Middle frontal gyrus (tissue), 1 donor: ENCODE measurements around the gene ATP6V0A1.

Source experiments
- DNase-seq: peaks from one replicate; pipeline ENCODE4 v3.0.0-alpha.2; 2015; ENCODE audit warnings: low spot score; ENCODE audit errors: extremely low spot score

The ATP6V0A1 gene

DNA sequence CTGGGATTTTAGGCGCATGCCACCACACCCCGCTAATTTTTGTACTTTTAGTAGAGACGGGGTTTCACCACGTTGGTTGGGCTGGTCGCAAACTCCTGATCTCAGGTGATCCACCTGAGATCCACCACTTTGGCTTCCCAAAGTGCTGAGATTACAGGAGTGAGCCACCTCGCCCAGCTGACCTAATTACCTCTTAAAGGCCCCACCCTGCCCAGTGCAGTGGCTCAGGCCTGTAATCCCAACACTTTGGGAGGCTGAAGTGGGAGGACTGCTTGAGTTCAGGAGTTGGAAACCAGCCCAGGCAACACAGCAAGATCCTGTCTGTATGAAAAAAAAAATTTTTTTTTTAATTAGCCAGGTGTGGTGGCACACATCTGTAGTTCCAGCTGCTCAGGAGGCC, 100.4 kb downstream of the ATP6V0A1 start:
- DNase-seq: no peak

DNA sequence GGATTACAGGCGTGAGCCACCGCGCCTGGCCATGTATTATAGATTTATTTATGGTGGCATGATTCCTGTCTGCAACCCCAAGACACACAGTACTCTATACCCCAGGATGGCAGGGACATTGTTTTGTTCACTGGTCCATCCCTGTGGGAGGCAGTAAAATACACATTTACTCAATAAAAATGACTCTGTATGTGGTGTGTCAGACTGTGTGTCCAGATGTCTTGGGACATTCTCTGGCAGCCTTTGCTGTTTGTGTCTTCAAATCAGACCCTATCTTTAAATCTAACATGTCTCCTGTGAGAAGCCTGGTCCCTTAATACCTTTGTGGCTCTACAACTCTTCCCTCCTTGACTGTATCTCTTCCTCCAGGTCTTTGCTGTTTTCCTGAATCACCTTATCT, 101.6 kb downstream of the ATP6V0A1 start:
- no peak for DNase-seq

DNA sequence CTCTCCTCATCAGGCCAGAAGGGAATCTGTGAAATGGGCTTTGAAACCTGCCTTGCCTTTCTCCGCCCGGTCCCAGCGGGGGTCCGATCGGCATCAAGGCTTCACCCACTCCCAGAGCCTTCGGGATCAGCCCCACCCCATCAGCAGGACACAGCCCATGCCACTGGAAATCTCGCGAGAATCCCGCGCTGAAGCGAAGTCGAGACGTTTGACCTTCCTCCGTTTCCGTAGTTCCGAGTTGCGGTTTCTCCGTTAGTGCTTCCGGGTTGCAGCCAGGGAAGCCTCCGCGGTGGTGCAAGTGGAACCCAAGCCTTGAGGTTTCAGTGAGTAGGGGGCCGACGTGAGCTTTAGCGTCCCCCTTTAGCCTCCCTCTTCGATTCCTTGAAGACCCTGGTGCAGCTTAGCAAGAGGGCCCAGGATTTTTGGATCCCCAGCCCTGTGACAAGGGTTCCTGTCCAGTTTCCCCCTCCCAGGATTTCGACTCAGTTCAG, 103.3 kb downstream of the ATP6V0A1 start, which contains the start of gene COASY:
Gene COASY (plus strand): TSS at position 252 of the 491 bp plus-strand sequence. CDS start 475 bp downstream, outside the sequence.
- DNase-seq: peak; percentile 93

DNA sequence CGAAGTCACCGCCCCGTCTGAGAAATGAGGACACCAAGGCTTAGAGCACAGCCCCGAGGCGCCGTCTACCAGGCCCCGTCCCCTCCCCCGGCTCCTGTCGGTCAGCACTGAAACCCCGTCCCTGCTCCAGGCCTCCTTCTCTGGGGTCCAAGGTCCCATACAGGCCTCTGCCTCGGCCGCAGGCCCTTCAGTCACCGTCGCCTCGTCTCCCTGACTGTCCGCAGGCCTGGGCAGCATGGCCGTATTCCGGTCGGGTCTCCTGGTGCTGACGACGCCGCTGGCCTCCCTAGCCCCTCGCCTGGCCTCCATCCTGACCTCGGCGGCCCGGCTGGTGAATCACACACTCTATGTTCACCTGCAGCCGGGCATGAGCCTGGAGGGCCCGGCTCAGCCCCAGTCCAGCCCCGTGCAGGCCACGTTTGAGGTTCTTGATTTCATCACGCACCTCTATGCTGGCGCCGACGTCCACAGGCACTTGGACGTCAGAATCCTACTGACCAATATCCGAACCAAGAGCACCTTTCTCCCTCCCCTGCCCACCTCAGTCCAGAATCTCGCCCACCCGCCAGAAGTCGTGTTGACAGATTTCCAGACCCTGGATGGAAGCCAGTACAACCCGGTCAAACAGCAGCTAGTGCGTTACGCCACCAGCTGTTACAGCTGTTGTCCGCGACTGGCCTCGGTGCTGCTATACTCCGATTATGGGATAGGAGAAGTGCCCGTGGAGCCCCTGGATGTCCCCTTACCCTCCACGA, 103.9 kb downstream of the ATP6V0A1 start:
- no peak for DNase-seq

DNA sequence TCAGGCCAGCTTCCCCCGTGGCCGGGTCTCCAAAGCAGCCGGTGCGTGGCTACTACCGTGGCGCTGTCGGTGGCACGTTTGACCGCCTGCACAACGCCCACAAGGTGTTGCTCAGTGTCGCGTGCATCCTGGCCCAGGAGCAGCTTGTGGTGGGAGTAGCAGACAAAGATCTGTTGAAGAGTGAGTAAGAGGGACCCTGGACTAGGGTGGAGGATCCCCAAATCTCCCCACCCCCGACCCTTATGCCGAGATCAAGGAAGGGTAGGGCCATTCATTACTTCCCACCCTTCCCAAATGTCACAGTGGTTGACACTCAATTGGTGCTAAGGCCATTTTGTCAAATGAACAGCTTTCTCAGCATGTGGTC, 104.4 kb downstream of the ATP6V0A1 start:
- no peak for DNase-seq

DNA sequence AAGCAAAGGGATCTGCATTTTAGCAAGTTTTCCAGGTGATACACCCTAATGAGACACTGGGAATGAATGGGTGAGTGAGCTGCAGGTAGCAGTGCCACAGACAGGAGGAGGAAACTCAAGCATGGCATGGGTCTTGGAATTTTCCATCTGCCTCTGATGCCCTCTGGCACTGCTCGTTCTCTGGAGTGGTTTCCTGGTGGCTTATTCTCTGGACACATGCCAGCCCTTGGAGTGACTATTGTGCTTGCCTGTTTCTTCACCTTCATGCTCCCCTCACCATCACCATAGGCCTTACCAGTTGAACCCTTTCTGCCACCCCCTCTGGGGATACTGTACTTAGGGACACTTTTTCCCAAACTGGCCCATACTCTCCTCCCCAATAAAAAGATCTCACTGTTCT, 104.9 kb downstream of the ATP6V0A1 start:
- DNase-seq: no peak

DNA sequence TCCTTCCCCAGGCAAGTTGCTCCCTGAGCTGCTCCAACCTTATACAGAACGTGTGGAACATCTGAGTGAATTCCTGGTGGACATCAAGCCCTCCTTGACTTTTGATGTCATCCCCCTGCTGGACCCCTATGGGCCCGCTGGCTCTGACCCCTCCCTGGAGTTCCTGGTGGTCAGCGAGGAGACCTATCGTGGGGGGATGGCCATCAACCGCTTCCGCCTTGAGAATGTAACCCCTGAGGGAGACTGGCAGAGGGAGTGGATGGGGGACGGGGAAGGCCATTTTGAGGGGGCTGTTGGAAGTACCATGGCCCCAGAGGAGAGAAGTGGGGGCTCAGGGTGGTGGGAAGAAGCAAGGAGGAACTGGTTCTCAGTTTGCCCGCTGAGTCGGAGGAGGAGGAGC, 105.3 kb downstream of the ATP6V0A1 start:
- no peak for DNase-seq

DNA sequence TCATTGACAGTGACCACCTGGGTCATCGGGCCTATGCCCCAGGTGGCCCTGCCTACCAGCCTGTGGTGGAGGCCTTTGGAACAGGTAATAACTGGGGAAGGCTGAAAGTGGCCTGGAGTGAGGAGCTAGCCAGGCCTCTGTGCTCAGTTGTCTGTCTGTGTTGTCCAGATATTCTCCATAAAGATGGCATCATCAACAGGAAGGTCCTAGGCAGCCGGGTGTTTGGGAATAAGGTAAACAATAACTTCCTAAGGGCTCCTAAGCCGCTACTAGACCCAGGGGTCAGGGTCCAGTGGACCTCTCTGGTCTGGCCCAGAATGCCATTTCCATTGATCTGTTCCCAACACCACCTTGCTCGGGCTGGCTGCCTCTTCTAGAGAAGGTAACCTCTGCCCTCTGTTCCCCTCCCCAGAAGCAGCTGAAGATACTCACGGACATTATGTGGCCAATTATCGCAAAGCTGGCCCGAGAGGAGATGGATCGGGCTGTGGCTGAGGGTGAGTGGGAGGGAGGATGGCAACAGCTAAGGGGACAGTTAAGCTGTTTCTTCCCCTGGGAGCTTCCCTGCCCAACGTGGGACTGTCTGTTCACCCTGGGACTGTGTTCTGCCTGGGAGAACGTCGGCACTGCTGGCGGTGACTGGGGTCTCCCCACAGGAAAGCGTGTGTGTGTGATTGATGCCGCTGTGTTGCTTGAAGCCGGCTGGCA, 106.3 kb downstream of the ATP6V0A1 start:
- DNase-seq: no peak

DNA sequence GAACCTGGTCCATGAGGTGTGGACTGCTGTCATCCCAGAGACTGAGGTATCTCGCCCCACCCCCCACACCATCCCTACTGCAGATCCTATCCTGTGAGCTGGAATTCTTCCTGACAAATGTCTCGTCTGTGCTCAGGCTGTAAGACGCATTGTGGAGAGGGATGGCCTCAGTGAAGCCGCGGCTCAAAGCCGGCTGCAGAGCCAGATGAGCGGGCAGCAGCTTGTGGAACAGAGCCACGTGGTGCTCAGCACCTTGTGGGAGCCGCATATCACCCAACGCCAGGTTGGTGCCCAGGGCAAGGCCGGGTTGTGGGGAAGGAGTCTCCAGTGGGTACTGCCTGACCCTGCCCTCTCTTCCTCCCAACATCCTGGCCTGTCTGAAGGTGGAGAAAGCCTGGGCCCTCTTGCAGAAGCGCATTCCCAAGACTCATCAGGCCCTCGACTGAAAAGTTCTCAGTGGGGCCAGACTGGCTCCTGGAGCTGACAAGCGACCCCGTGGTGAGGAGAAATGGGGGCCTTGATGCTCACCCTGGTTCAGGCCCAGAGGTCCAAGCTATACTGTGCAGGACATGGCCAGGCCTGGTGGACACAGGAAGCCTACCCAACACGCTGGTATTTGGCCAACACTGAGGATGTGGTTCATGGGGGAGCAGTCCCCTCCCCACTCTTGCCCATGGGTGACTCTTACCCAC, 107.0 kb downstream of the ATP6V0A1 start:
- DNase-seq: no peak

DNA sequence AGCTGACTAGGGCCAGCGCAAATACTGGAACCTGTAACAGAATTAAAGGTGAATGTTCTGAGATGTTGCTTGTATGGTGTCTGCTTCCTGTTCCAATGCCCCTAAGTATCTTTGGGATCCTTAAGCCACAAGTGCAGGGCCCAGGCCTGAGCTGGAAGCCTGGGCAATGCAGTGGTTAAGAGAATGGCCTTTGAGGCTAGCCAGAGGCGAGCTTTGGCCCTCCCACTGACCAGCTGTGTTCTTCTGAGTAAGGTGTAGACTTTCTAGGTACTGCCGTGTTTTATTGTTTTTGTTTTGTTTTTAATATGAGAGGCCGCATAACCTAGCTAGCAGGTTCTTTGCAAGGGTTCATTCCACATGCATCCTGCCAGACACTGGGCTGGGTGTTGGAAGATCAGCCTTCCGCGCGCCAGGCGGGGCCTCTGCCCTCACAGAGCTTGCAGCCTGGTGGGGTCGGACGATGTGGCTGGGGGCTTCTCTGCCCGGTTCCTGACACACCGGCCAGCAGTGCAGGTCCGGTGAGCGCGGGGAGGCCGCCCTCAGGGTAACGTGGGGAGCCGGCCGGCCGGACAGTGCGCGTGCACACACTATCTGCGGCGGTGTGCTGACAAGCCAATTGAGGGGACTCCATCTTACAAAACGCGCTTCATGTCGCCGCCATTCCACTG, 107.7 kb downstream of the ATP6V0A1 start:
- no peak for DNase-seq

DNA sequence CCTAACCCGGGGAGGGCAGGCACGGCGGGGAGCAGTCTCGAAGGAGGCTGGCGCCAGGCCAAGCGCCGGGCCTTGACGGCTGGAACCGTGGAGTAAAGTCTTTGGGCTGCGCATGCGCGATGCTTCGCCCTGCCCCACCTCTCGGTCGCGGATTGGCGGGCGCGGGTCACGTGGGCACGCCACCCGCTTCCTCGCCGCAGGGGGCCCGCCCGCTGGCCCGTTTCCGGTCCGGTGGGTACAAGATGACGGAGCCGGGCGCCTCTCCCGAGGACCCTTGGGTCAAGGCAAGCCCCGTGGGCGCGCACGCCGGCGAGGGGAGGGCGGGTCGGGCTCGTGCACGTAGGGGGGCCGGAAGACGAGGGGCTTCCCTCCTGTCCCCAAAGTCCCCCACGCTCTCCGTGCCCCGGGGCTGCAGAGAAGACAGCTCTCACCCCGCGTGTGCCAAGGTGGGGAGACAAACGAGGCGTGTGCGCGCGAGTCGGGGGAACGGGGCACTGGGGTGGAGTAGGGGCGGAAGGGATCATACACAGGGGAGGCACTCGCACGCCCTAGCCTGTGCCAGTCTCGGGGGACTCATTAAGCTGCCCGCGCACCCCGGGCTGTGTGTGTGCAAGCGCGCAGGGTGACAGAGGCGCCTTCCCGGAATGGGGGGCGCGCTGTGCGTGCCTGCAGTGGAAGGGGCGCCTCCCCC, 108.3 kb downstream of the ATP6V0A1 start, which contains the start of gene MLX:
Gene MLX (plus strand): TSS at position 218 of the 691 bp plus-strand sequence. CDS start 25 bp downstream, at position 243.
- DNase-seq: peak; percentile 88

DNA sequence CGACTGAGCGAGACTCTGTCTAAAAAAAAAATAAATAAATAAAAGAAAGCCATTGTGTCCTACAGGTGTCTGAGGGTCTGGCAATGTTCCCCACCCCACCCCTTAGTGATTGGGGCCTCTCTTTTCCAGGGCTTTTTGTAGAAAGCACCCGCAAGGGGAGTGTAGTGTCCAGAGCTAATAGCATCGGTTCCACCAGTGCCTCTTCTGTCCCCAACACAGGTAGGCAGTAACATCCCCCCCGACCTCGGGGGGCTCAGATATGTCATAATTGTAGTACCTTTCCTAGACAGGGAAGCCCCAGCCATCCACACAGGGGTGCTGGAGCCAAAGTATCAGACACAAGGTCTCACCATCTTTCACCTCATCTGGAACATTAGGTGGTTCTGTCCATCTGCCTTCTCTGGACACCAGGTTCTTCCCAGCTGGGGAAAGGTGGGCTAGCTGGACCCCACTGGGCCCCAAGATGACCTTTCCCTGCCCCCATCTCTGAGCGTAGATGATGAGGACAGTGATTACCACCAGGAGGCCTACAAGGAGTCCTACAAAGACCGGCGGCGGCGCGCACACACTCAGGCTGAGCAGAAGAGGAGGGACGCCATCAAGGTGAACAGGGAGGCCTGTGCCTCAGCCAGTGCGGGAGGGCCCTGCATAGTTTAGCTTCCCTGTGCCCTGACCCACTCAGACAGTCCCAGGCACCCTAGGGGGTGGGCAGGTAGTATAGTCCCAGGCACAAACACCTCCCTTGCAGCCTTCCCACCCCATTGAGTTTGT, 109.8 kb downstream of the ATP6V0A1 start:
- no peak for DNase-seq

DNA sequence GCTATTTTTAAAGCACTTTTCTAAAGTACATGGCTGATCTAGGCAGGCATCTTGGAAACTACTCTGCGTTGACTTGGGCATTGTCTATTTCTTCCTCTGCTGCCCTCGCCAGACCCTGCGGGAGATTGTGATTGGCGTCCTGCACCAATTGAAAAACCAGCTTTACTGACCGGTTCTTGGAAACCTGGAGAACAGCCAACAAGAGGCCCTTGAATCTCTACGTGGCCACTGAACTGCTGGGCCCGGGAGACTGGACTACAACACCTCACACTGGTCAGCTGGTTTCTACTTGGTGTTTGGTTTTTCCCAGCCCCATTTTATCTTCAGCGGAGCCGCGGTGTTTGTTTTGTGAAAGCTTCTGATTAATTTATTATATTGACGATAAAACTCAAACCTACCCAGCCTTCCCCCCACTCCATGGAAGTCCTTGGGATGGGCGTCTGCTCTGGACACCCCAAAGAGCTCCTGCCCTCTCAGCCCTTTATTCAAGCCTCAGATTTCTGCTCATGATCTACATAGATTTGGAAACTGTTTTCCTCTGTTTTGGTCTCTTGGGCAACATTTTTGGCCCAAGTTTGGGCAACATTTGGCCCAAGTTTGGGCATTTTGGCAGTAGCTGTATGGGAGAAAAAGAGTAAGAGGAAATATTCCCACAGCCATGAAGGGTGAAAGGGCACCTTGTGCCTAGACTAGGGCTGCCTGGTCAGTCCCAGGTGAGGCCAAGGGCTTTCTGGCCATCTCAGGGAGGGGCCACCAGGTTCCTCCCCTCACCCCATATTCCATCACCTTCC, 113.0 kb downstream of the ATP6V0A1 start:
- DNase-seq: no peak
